ENCODE results near the gene FOXP3. TPM values are rescaled to one million over a fixed set of nuclear protein-coding genes. Genes with fewer than 3 reads are reported as not detected.

Gene FOXP3
- total and polyA plus RNA-seq, 2 donors (not counting 1 experiment from before 2014, with no cell fraction given): under 0.01 TPM; not detected in 1

DNA sequence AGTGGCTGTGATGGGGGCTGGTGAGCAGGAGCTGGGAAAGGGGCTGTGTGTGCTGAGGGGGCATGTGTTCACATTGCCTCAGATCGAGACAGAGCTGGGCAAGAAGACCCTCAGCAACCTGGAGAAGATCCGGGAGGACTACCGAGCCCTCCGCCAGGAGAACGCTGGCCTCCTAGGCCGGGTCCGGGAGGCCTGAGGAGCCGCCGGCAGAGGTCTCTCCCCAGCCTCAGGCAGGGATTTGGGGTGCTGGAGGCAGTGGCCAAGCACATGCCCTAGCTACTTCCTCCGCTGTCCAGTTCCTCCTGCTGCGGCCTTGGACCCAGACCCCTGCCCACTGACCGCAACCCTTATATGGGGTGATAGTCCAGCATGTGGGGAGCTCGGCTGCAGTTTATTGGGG is 14.4 kb downstream of the FOXP3 start:
- Histone ChIP-seq H3K9ac (ENCODE audit: insufficient read depth, low read length) (no peak overlapping the region), H3K4me2 (ENCODE audit: extremely low read depth, insufficient read depth, low read length) (no peak overlapping the region), H3K36me3 (ENCODE audit: control insufficient read depth, insufficient read depth, low read length) (no peaks in the 10 kb centered on the region), H2AFZ (ENCODE audit: low read length) (no peak overlapping the region), H3K9me3 (ENCODE audit: control insufficient read depth, insufficient read depth, low read depth, low read length) (no peaks in the 10 kb centered on the region), H3K27ac (ENCODE audit: insufficient read depth, low read length) (no peak overlapping the region), H3K4me3 (replicated peaks in 1 of 4; ENCODE audit: control extremely low read depth in 1 of 4, insufficient read depth in 1 of 4, low read depth in 3 of 4, low read length in 4 of 4) (no peak overlapping the region), H4K20me1 (ENCODE audit: control insufficient read depth, extremely low read depth, insufficient read depth, low read length) (no peaks in the 10 kb centered on the region), H3K4me1 (ENCODE audit: control insufficient read depth, extremely low read depth, insufficient read depth, low read length) (no peaks in the 10 kb centered on the region), H3K79me2 (ENCODE audit: control insufficient read depth, insufficient read depth, low read length) (no peaks in the 10 kb centered on the region), H3K27me3 (ENCODE audit: control insufficient read depth, insufficient read depth, low read length) (no peaks in the 10 kb centered on the region)
- no peak for DNase-seq (ENCODE audit: low read depth in 2 of 2)
- TF ChIP-seq, protein P1, sequence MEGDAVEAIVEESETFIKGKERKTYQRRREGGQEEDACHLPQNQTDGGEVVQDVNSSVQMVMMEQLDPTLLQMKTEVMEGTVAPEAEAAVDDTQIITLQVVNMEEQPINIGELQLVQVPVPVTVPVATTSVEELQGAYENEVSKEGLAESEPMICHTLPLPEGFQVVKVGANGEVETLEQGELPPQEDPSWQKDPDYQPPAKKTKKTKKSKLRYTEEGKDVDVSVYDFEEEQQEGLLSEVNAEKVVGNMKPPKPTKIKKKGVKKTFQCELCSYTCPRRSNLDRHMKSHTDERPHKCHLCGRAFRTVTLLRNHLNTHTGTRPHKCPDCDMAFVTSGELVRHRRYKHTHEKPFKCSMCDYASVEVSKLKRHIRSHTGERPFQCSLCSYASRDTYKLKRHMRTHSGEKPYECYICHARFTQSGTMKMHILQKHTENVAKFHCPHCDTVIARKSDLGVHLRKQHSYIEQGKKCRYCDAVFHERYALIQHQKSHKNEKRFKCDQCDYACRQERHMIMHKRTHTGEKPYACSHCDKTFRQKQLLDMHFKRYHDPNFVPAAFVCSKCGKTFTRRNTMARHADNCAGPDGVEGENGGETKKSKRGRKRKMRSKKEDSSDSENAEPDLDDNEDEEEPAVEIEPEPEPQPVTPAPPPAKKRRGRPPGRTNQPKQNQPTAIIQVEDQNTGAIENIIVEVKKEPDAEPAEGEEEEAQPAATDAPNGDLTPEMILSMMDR (conservative IDR thresholded peaks at IDR 0.05 in 1 of 2, IDR thresholded peaks at IDR 0.05 in 1 of 2; ENCODE audit: low read depth in 1 of 2, low read length in 2 of 2): no peak
- no peak for TF ChIP-seq EZH2 (IDR thresholded peaks at IDR 0.05; ENCODE audit: low read length, missing control alignments)

DNA sequence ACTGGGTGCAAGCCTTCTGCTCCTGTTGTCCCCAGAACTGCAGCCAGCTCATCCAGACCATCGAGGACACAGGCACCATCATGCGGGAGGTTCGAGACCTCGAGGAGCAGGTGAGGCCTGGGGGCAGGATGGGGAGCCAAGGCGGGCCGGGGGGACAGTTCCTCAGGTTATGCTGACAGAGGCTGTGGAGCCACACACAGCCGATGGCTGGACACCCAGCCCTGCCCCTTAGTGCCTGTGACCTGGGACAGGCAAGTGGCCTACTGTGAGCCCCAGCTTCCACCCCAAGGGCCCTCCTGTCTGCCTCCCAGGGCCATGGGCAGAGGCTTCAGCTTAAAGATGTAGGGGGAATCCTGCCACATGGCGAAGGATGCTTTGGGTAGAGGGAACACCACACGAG is 14.9 kb downstream of the FOXP3 start:
- no peaks in the 10 kb centered on the region for H3K9me3 ChIP-seq (ENCODE audit: control insufficient read depth, insufficient read depth, low read depth, low read length)
- no peak for TF ChIP-seq EZH2 (IDR thresholded peaks at IDR 0.05; ENCODE audit: low read length, missing control alignments)
- TF ChIP-seq, protein P1 (conservative IDR thresholded peaks at IDR 0.05 in 1 of 2, IDR thresholded peaks at IDR 0.05 in 1 of 2; ENCODE audit: low read depth in 1 of 2, low read length in 2 of 2): no peak
- H3K27ac ChIP-seq (ENCODE audit: insufficient read depth, low read length): no peak overlapping the region
- no peaks in the 10 kb centered on the region for H3K79me2 ChIP-seq (ENCODE audit: control insufficient read depth, insufficient read depth, low read length)
- no peaks in the 10 kb centered on the region for H4K20me1 ChIP-seq (ENCODE audit: control insufficient read depth, extremely low read depth, insufficient read depth, low read length)
- H3K36me3 ChIP-seq (ENCODE audit: control insufficient read depth, insufficient read depth, low read length): no peaks in the 10 kb centered on the region
- H2AFZ ChIP-seq (ENCODE audit: low read length): no peak overlapping the region
- H3K4me2 ChIP-seq (ENCODE audit: extremely low read depth, insufficient read depth, low read length): no peak overlapping the region
- H3K9ac ChIP-seq (ENCODE audit: insufficient read depth, low read length): no peak overlapping the region
- H3K27me3 ChIP-seq (ENCODE audit: control insufficient read depth, insufficient read depth, low read length): no peaks in the 10 kb centered on the region
- H3K4me3 ChIP-seq (replicated peaks in 1 of 4; ENCODE audit: control extremely low read depth in 1 of 4, insufficient read depth in 1 of 4, low read depth in 3 of 4, low read length in 4 of 4): no peak overlapping the region
- no peak for DNase-seq (ENCODE audit: low read depth in 2 of 2)
- H3K4me1 ChIP-seq (ENCODE audit: control insufficient read depth, extremely low read depth, insufficient read depth, low read length): no peaks in the 10 kb centered on the region

DNA sequence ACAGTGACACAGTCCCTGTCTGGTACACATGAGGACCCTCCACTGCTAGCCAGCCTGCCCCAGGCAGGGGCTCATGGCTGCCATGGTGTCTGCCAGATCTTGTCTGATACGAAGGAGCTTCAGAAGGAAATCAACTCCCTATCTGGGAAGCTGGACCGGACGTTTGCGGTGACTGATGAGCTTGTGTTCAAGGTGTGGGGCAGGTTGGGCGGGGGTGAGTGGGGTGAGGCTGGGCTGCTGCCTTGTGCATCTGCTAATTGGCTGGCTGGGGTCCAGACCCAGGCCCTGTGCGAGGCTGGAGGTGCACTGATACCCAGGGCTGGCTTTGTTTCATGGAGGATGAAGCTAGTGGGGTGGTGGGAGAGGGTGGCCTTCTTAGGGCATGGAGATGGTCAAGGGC is 15.4 kb downstream of the FOXP3 start:
- Histone ChIP-seq H3K9me3 (ENCODE audit: control insufficient read depth, insufficient read depth, low read depth, low read length) (no peaks in the 10 kb centered on the region), H3K27ac (ENCODE audit: insufficient read depth, low read length) (no peak overlapping the region), H3K4me2 (ENCODE audit: extremely low read depth, insufficient read depth, low read length) (no peak overlapping the region), H3K9ac (ENCODE audit: insufficient read depth, low read length) (no peak overlapping the region), H3K4me1 (ENCODE audit: control insufficient read depth, extremely low read depth, insufficient read depth, low read length) (no peaks in the 10 kb centered on the region), H3K36me3 (ENCODE audit: control insufficient read depth, insufficient read depth, low read length) (no peaks in the 10 kb centered on the region), H3K27me3 (ENCODE audit: control insufficient read depth, insufficient read depth, low read length) (no peaks in the 10 kb centered on the region), H3K79me2 (ENCODE audit: control insufficient read depth, insufficient read depth, low read length) (no peaks in the 10 kb centered on the region), H4K20me1 (ENCODE audit: control insufficient read depth, extremely low read depth, insufficient read depth, low read length) (no peaks in the 10 kb centered on the region), H2AFZ (ENCODE audit: low read length) (no peak overlapping the region), H3K4me3 (replicated peaks in 1 of 4; ENCODE audit: control extremely low read depth in 1 of 4, insufficient read depth in 1 of 4, low read depth in 3 of 4, low read length in 4 of 4) (no peak overlapping the region)
- TF ChIP-seq EZH2 (IDR thresholded peaks at IDR 0.05; ENCODE audit: low read length, missing control alignments): no peak
- DNase-seq (ENCODE audit: low read depth in 2 of 2): no peak
